Brain microvascular endothelial cell (primary cell): ENCODE data around the gene PTEN.

ENCODE experiments used
- DNase-seq: peaks from one replicate; pipeline ENCODE4 v3.0.0-alpha.2; 2020
- H3K27ac ChIP-seq: fragments of 250-450 bp; sonication (Bioruptor Pico); 2 replicates; pipeline ENCODE4 v1.5.1; 2020; ENCODE audit warnings: mild to moderate bottlenecking, moderate library complexity
- H3K27me3 ChIP-seq: fragments of 250-450 bp; sonication (Bioruptor Pico); replicated peaks from 2 replicates; pipeline ENCODE4 v1.5.1; 2020; ENCODE audit warnings: mild to moderate bottlenecking
- H3K36me3 ChIP-seq: fragments of 250-450 bp; sonication (Bioruptor Pico); replicated peaks from 2 replicates; pipeline ENCODE4 v1.5.1; 2020; ENCODE audit warnings: mild to moderate bottlenecking
- H3K4me3 ChIP-seq: 2 replicates; pipeline ENCODE4 v1.5.1; 2011; ENCODE audit warnings: low read depth, mild to moderate bottlenecking, control low read depth, low read length, moderate library complexity
- CTCF ChIP-seq: IDR thresholded peaks from 2 replicates; pipeline ENCODE4 v1.5.1; 2011; ENCODE audit warnings: low read depth, mild to moderate bottlenecking, moderate library complexity, low read length, control low read depth, inconsistent platforms; ENCODE audit errors: missing control alignments
- in situ Hi-C: cut with HindIII; loops from 2 replicates; pipeline ENCODE4 v1.10.0; 2017; ENCODE audit warnings: low sequenced_read_pairs, low pct_ligation_motif_present

The PTEN gene

DNA sequence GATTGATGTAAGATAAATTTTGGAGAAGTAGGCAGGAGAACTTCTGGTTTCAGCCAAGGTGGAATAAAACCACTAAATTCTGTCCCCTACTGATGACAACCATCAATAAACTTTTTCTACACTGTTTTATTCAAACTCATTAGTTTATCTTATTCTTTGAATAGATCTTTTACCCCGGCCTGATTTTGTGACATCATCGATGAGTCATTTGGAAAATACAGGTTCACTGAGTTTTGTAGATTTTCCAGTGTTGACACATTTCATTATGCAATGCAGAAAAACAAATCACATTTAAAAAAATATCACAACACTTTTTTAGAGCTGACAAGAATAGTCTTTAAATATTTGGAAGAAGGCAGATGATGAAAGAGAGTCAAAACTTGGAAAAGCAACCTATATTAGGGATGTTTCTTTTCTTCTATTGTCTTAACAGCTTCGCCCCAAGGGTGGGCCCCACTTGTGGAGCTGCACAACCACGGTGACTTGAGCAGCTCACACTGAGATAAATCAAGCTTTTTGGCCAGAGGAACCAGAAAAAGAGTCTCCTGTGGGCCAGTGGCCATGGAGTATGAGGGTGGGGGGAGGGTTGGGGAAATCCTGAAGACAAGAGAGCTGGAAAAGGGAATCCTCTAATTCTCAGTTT is 112.8 kb downstream of the PTEN start:
- Histone ChIP-seq H3K27me3 (no peaks in the 10 kb centered on the region), H3K4me3 (no peak overlapping the region), H3K27ac (no peak overlapping the region), H3K36me3 (no peaks in the 10 kb centered on the region)
- no peak for TF ChIP-seq CTCF
- in situ Hi-C loops: no loop called here
- DNase-seq: peak; percentile 11

GRCh38 chr10:87978166-87978565 is 114.7 kb downstream of the PTEN start:
- no peak overlapping the region for H3K27ac ChIP-seq
- no peak for TF ChIP-seq CTCF

DNA sequence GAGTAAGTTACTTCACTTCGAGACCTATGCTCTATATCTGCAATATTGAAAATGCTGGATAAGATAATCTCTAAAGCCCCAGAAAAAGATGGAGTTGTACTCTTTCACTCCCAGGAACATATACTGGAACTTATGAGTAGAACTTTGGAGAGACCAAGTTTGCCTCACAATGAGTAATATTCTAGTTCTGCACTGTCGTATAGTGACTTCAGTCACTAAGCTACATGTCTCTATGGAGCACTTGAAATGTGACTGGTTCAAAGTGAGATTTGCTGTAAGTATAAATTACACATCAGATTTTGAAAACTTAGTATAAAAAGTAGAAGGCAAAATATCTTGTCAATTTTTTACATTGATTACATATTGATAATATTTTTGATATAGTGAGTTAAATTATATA is 116.4 kb downstream of the PTEN start:
- Histone ChIP-seq H3K27ac (no peak overlapping the region), H3K36me3 (no peaks in the 10 kb centered on the region), H3K4me3 (no peak overlapping the region), H3K27me3 (no peaks in the 10 kb centered on the region)
- no peak for TF ChIP-seq CTCF
- DNase-seq: no peak
- in situ Hi-C loops: no loop called here

More at GRCh38 chr10:87978166-87978565, 114.7 kb downstream of the PTEN start:
- Histone ChIP-seq H3K4me3 (no peak overlapping the region), H3K27me3 (no peaks in the 10 kb centered on the region), H3K36me3 (no peaks in the 10 kb centered on the region)
- DNase-seq: no peak
- in situ Hi-C loops: no loop called here

- DNase-seq: peak; percentile 9
- Histone ChIP-seq H3K27ac (no peak overlapping the region), H3K36me3 (no peaks in the 10 kb centered on the region), H3K4me3 (no peak overlapping the region), H3K27me3 (no peaks in the 10 kb centered on the region)
- in situ Hi-C loops: no loop called here
- no peak for TF ChIP-seq CTCF
Measured at GRCh38 chr10:87983716-87984115, 120.3 kb downstream of the PTEN start.

DNA sequence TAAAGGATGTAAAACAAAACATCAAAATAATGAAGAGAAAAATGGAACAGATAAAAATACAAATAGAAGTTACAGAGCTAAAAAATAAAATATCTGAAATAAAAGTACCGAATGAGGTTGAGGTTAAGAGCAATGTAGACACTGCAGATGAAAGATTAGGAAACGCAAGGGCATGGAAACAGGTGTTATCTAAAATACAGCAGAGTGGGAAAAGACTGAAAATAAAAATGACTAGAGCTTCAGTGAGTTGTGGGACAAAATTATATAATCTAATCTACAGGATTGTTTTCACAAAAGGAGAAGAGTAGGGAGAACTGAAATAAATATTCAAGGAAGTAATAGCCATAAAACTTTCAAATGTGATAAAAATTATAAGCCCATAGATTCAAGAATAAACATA is 123.8 kb downstream of the PTEN start:
- no peaks in the 10 kb centered on the region for H3K36me3 ChIP-seq
- no peak for TF ChIP-seq CTCF
- H3K4me3 ChIP-seq: no peak overlapping the region
- no peaks in the 10 kb centered on the region for H3K27me3 ChIP-seq
- no peak overlapping the region for H3K27ac ChIP-seq
- DNase-seq: no peak
- in situ Hi-C loops: no loop called here

DNA sequence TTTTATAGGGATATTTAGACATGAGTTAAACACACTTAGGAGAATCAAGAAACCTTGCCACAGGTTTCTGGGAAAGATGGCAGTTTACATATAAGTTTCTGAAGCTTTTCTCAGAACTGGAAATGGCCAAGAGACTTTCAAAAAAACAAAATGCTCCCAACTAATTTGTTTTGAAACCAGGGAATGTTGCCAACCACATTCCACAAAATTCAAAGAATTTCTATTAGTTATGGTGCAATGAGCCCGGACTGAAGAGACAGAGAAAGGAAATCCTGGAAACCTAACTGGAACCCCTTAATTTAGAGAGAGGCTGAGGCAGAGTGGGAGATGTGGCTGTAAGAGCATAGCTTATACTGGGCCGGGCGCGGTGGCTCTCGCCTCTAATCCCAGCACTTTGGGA is 128.5 kb downstream of the PTEN start:
- no peak for DNase-seq
- no peak for TF ChIP-seq CTCF
- no peak overlapping the region for H3K4me3 ChIP-seq
- in situ Hi-C loops: no loop called here
- H3K36me3 ChIP-seq: no peaks in the 10 kb centered on the region
- H3K27ac ChIP-seq: no peak overlapping the region
- H3K27me3 ChIP-seq: no peaks in the 10 kb centered on the region
